HEK293T (cell line): ENCODE measurements around the gene MAD1L1.

Experiments used
- CTCF ChIA-PET: fragments of 350-600 bp; formaldehyde crosslinking; extraction: SDS; loops from one replicate; lab custom pipeline; 2021; ENCODE audit warnings: antibody characterized with exemption, inconsistent platforms; lab: Yijun Ruan, JAX
- POLR2A ChIA-PET: fragments of 350-600 bp; formaldehyde crosslinking; extraction: SDS; loops from one replicate; lab custom pipeline; 2020; ENCODE audit warnings: antibody characterized with exemption, inconsistent platforms; lab: Yijun Ruan, JAX
- DNase-seq: peaks from one replicate; pipeline ENCODE4 v3.0.0; 2012; ENCODE audit warnings: mixed read lengths; ENCODE audit errors: extremely low spot score
- ARNT ChIP-seq: fragments of 450-650 bp; IDR thresholded peaks from 2 replicates; pipeline ENCODE4 v1.6.1; 2017; ENCODE audit warnings: mild to moderate bottlenecking
- BHLHE40 ChIP-seq: fragments of 450-650 bp; IDR thresholded peaks from 2 replicates; pipeline ENCODE4 v1.6.1; 2016; ENCODE audit warnings: mild to moderate bottlenecking, moderate library complexity, borderline replicate concordance
- CTBP1 ChIP-seq: fragments of 450-650 bp; IDR thresholded peaks from 2 replicates; pipeline ENCODE4 v1.6.1; 2016; ENCODE audit warnings: borderline replicate concordance
- ELF4 ChIP-seq: fragments of 450-650 bp; IDR thresholded peaks from 2 replicates; pipeline ENCODE4 v1.6.1; 2017; ENCODE audit warnings: antibody characterized with exemption
- FOXA1 ChIP-seq: fragments of 450-650 bp; IDR thresholded peaks from 2 replicates; pipeline ENCODE4 v1.6.1; 2016; ENCODE audit warnings: mild to moderate bottlenecking
- FOXK2 ChIP-seq: fragments of 450-650 bp; IDR thresholded peaks from 2 replicates; pipeline ENCODE4 v1.6.1; 2016; ENCODE audit warnings: mild to moderate bottlenecking
- FOXM1 ChIP-seq: fragments of 450-650 bp; IDR thresholded peaks from 2 replicates; pipeline ENCODE4 v1.6.1; 2017; ENCODE audit warnings: mild to moderate bottlenecking, borderline replicate concordance
- HDGF ChIP-seq: fragments of 450-650 bp; IDR thresholded peaks from 2 replicates; pipeline ENCODE4 v1.6.1; 2017; ENCODE audit warnings: antibody characterized with exemption, borderline replicate concordance
- L3MBTL2 ChIP-seq: fragments of 450-650 bp; conservative IDR thresholded peaks from 2 replicates; pipeline ENCODE4 v1.6.1; 2016; ENCODE audit warnings: mild to moderate bottlenecking
- LEF1 ChIP-seq: fragments of 450-650 bp; IDR thresholded peaks from 2 replicates; pipeline ENCODE4 v1.6.1; 2017; ENCODE audit warnings: mild to moderate bottlenecking, borderline replicate concordance
- NFRKB ChIP-seq: fragments of 450-650 bp; IDR thresholded peaks from 2 replicates; pipeline ENCODE4 v1.6.1; 2016; ENCODE audit warnings: mild to moderate bottlenecking, moderate library complexity
- SP1 ChIP-seq: fragments of 450-650 bp; IDR thresholded peaks from 2 replicates; pipeline ENCODE4 v1.6.1; 2017
- SUZ12 ChIP-seq: fragments of 450-650 bp; IDR thresholded peaks from 2 replicates; pipeline ENCODE4 v1.6.1; 2016; ENCODE audit warnings: mild to moderate bottlenecking
- TARDBP ChIP-seq: fragments of 450-650 bp; IDR thresholded peaks from 2 replicates; pipeline ENCODE4 v1.6.1; 2016
- ZNF384 ChIP-seq: fragments of 450-650 bp; IDR thresholded peaks from 2 replicates; pipeline ENCODE4 v1.6.1; 2016
- TF ChIP-seq, protein P1 (sequence below): fragments of 450-650 bp; IDR thresholded peaks from 2 replicates; pipeline ENCODE4 v1.6.1; 2016

Gene MAD1L1

DNA sequence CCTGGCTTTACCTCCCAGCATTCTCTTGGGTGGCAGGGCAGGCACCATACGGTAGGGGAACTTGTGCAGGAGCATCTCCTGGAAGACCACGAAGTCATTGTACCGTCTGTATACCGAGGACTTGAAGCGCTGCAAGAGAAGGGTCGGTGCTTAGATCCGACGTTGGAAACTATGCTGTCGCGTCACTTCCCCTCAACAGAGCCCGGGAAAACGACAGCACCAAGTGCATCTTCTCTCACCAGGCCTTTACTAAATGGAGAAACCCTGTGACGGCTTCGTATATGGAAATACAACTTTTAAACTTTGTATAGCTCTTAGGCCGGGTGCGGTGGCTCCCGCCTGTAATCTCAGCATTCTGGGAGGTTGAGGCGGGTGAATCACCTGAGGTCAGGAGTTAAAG is 42.4 kb upstream of the MAD1L1 start:
- ChIA-PET CTCF (no interaction called here), POLR2A (no interaction called here)
- no peak for TF ChIP-seq FOXK2
- TF ChIP-seq SP1 = no peak
- TF ChIP-seq NFRKB = no peak
- no peak for TF ChIP-seq SUZ12
- no peak for TF ChIP-seq TARDBP
- TF ChIP-seq L3MBTL2 = no peak
- no peak for TF ChIP-seq LEF1
- TF ChIP-seq, protein P1, sequence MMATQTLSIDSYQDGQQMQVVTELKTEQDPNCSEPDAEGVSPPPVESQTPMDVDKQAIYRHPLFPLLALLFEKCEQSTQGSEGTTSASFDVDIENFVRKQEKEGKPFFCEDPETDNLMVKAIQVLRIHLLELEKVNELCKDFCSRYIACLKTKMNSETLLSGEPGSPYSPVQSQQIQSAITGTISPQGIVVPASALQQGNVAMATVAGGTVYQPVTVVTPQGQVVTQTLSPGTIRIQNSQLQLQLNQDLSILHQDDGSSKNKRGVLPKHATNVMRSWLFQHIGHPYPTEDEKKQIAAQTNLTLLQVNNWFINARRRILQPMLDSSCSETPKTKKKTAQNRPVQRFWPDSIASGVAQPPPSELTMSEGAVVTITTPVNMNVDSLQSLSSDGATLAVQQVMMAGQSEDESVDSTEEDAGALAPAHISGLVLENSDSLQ = no peak
- TF ChIP-seq ZNF384 = no peak
- no peak for TF ChIP-seq FOXA1
- no peak for TF ChIP-seq HDGF
- TF ChIP-seq FOXM1 = no peak
- no peak for TF ChIP-seq ARNT
- TF ChIP-seq BHLHE40 = no peak
- TF ChIP-seq ELF4 = no peak
- no peak for TF ChIP-seq CTBP1
- DNase-seq = no peak

DNA sequence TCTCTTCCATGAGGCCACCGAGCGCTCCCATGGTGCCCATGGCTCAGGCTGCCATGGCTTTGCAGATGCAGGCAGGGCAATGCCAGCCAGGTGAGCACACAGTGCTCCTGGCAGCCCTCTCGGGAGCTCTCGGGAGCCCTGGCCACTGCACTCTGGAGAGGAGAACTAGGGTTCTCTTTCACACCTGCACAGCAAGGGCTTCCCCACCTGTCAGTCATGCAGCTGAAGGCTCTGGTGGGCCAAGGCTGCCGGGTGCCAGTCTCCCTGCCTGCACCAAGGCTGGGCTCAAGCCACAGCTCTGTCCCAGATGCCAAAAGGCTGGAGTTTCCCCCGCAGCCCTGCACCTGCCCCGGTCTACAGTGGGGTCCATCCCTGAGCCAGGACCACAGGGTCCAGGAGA is 41.9 kb upstream of the MAD1L1 start:
- TF ChIP-seq NFRKB = no peak
- no peak for TF ChIP-seq SP1
- no peak for TF ChIP-seq ZNF384
- TF ChIP-seq L3MBTL2 = no peak

DNA sequence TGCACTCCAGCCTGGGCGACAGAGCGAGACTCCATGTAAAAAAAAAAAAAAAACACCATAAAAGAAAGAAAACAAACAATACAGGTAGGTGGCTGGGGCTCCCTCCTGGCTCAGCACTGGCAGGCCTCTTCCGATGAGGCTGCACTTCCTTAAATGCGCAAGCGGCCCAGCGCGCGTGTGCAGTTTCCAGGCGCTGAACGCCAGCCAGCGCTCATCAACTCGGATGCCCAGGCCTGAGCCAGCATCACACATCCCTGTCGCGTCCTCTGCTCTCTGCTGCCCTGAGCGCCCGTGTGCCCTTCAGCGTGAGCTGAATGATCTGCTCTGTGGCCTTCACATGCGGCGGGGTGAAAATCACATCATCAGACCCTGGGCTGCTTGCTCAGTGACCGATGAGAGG is 41.1 kb upstream of the MAD1L1 start:
- DNase-seq = no peak
- CTCF ChIA-PET = no interaction called here
- POLR2A ChIA-PET = no interaction called here
- TF ChIP-seq L3MBTL2 = no peak
- TF ChIP-seq ARNT = no peak
- no peak for TF ChIP-seq SP1

More for the DNA sequence above, 41.9 kb upstream of the MAD1L1 start:
- ChIA-PET CTCF (no interaction called here), POLR2A (interaction anchor here (0.5 kb wide), 1 partner anchor 56 kb away, joined by 3 read pairs; no protein-coding TSS in a partner anchor)
- DNase-seq = no peak

DNA sequence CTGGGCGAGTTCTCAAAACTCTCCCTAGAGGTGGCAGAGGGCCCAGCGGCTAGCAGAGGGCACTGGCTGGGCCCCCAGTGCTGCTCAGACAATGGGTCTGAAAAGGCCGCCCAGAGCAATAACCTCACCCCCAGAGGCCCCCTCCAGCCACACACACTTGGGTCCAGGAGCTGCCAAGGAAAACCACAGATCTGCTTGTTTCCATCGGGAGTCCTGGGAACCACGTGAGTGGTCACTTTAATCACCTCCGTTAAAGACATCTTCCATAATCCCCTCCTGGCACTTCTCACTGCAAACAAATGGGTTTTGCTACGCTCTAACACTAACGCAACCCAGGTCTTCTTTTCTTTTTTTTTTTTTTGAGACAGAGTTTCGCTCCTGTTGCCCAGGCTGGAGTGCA is 39.3 kb upstream of the MAD1L1 start:
- no peak for TF ChIP-seq LEF1
- no peak for TF ChIP-seq FOXK2
- no peak for TF ChIP-seq SUZ12
- TF ChIP-seq HDGF = no peak
- TF ChIP-seq FOXM1 = no peak
- no peak for TF ChIP-seq ELF4
- TF ChIP-seq ZNF384 = no peak
- TF ChIP-seq SP1 = no peak
- TF ChIP-seq FOXA1 = no peak
- TF ChIP-seq BHLHE40 = no peak
- TF ChIP-seq CTBP1 = no peak
- no peak for TF ChIP-seq L3MBTL2
- TF ChIP-seq ARNT = no peak
- no peak for TF ChIP-seq NFRKB
- no peak for TF ChIP-seq TARDBP
- TF ChIP-seq, protein P1 = no peak
- POLR2A ChIA-PET = no interaction called here
- DNase-seq = no peak
- CTCF ChIA-PET = no interaction called here

DNA sequence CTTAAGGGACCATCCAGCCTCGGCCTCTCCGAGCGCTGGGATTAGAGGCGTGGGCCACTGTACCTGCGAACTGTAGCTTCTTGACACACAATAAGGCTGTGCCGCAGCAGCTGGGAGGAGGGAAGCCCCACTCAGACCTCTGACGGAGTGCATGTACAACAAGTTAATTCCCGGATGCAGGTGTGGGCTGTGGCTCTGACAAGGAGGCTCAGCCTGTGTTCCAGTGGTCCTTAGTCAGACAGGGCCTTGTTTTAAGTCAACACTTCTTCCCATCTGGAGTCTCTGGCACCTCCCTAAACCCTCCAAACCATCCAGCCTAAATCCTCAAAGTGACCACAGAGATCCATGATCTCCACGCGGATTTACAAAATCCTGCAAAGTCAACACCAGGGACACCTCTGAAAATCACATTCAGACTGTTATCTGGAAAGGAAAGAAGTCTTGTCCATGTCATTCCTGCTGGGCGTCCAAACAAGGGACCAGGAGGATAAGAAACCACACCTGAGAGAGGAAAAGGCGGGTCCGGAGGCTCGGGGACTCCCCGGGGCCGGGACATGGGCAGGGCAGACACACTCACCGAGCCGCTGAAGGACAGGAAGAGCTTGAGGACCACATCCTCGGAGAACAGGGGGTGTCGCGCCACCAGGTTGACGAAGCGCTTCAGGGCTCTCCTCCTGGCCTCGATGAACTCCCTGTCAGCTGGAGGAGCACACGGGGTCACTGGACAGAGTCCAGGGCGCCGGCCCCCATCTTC is 38.7 kb upstream of the MAD1L1 start:
- CTCF ChIA-PET = no interaction called here
- no peak for TF ChIP-seq HDGF
- no peak for TF ChIP-seq FOXM1
- TF ChIP-seq SUZ12 = no peak
- TF ChIP-seq L3MBTL2 = no peak
- no peak for TF ChIP-seq FOXA1
- TF ChIP-seq, protein P1 = no peak
- no peak for TF ChIP-seq BHLHE40
- TF ChIP-seq ZNF384 = no peak
- TF ChIP-seq CTBP1 = no peak
- TF ChIP-seq SP1 = no peak
- no peak for TF ChIP-seq ELF4
- TF ChIP-seq ARNT = no peak
- no peak for TF ChIP-seq FOXK2
- TF ChIP-seq LEF1 = no peak
- no peak for TF ChIP-seq NFRKB
- TF ChIP-seq TARDBP = no peak
- DNase-seq = no peak
- POLR2A ChIA-PET = no interaction called here

DNA sequence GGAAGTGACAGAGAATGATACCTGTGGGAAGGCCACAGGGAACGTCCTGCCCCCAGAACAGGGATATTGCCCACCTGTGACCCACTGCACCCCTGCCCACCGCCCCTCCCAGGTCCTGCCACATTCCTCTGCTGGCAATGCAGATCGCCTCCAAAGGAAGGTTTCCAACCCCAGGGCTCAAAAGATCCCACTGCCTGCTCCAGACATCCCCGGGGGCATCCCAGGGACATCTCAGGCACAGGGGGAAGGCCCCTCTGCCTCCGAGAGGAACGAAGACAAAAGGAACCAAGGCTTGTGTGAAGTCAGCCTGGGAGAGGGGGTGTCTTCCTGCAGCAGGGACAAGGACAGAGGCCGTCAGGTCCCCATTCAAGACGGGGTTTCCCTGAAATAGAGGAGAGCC is 37.8 kb upstream of the MAD1L1 start:
- POLR2A ChIA-PET = no interaction called here

More for the DNA sequence above, 37.8 kb upstream of the MAD1L1 start:
- DNase-seq = no peak
- TF ChIP-seq ZNF384 (no peak), LEF1 (no peak), L3MBTL2 (no peak), FOXM1 (no peak), FOXK2 (no peak), NFRKB (no peak), CTBP1 (no peak), ELF4 (no peak), ARNT (no peak), SP1 (no peak), TARDBP (no peak)
- CTCF ChIA-PET = no interaction called here
